ENCODE results near the gene TNFRSF14.

Gene TNFRSF14

GRCh38 chr1:2606881-2607621 is 50.9 kb downstream of the TNFRSF14 start:
- TF ChIP-seq CTCF (conservative IDR thresholded peaks at IDR 0.05; ENCODE audit: low read depth, low read length), result no peak
- no peak for DNase-seq (ENCODE audit: low read depth)
- no peak overlapping the region for H3K4me3 ChIP-seq (ENCODE audit: low read depth, low read length)

- TF ChIP-seq CTCF (conservative IDR thresholded peaks at IDR 0.05; ENCODE audit: low read depth, low read length), result no peak
- H3K4me3 ChIP-seq (ENCODE audit: low read depth, low read length), result no peak overlapping the region
- DNase-seq (ENCODE audit: low read depth), result peak; percentile 5
Observed at GRCh38 chr1:2607641-2608091, 51.5 kb downstream of the TNFRSF14 start.

- no peak overlapping the region for H3K4me3 ChIP-seq (ENCODE audit: low read depth, low read length)
- no peak for TF ChIP-seq CTCF (conservative IDR thresholded peaks at IDR 0.05; ENCODE audit: low read depth, low read length)
- DNase-seq (ENCODE audit: low read depth), result no peak
Observed at GRCh38 chr1:2609319-2610035, 53.3 kb downstream of the TNFRSF14 start.

- no peak overlapping the region for H3K4me3 ChIP-seq (ENCODE audit: low read depth, low read length)
- TF ChIP-seq CTCF (conservative IDR thresholded peaks at IDR 0.05; ENCODE audit: low read depth, low read length), result no peak
- no peak for DNase-seq (ENCODE audit: low read depth)
Observed at GRCh38 chr1:2610036-2610959, 54.1 kb downstream of the TNFRSF14 start.

- peak; percentile 23 for DNase-seq (ENCODE audit: low read depth)
- H3K4me3 ChIP-seq (ENCODE audit: low read depth, low read length), result peak overlapping the region; percentile 25
- TF ChIP-seq CTCF (conservative IDR thresholded peaks at IDR 0.05; ENCODE audit: low read depth, low read length), result no peak
Observed at GRCh38 chr1:2611031-2611501, 54.9 kb downstream of the TNFRSF14 start.

- H3K4me3 ChIP-seq (ENCODE audit: low read depth, low read length), result no peak overlapping the region
- TF ChIP-seq CTCF (conservative IDR thresholded peaks at IDR 0.05; ENCODE audit: low read depth, low read length), result no peak
- DNase-seq (ENCODE audit: low read depth), result no peak
Observed at GRCh38 chr1:2611621-2612437, 55.7 kb downstream of the TNFRSF14 start.

All from choroid plexus epithelial cell (primary cell).